Measurements from ENCODE around the gene MTCH1. TPM values are rescaled to one million over a fixed set of nuclear protein-coding genes. Genes with fewer than 3 reads are reported as not detected.

Gene MTCH1
- total RNA-seq, 2 experiments from 2014 or later, result 231 to 239 TPM

DNA sequence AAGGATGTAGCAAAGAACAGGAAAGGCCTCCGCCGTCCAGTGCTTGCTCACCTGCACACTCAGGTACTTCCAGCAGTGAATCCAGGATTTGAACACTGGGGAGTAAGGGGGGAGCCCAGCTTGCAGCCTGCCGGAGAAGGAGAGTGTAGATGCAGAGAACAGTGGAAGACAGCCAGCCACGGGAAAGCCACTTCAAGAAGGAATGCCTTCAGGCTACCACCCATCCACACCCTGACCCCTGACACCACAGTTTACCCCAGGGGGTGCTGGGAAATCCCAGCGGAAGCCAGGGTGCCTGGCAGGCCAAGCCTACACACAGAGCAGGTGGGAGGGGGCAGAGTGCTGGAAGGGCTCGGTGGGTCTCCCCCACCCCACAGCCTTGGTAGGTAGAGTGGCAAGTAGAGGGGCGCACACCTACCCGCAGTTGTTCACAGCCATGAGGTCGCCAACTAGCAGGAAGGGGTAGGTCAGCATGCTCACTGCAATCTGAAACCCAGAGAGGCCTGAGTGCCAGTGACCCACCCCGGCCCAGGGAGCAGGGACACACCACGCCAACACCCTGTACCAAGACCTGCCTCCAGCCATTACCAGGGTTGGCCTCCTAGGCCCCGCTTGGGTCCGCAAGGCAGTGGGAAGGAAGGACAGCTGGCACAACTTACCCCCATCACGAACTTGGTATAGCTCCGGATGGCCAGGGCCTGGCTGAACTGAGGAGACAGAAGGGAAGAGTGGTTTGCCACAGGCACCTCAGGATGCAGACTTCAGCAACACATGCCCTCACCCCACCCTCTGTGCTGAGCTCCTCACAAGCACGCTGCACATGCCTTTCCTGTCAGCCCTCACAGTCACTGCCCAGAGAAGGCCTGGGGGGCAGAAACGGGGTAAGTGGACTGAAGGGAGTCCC is 15.8 kb downstream of the MTCH1 start:
- H3K27ac ChIP-seq (ENCODE audit: low read depth in 1 of 2, low read length in 2 of 2), result no peak overlapping the region
- DNase-seq (no peak), ATAC-seq (ENCODE audit: poor library complexity) (no peak)
- no peaks in the 10 kb centered on the region for H3K27me3 ChIP-seq (ENCODE audit: control insufficient read depth in 1 of 2, insufficient read depth in 2 of 2, low read length in 2 of 2)
- H3K27me3 Mint-ChIP-seq, result no peaks in the 10 kb centered on the region
- POLR2A ChIA-PET, result interaction anchor here (1.0 to 1.1 kb wide), 2 partner anchors 16 kb away, joined by 3 read pairs; partner anchors contain the start of gene PI16
- H3K4me3 ChIP-seq (ENCODE audit: low read length), result no peak overlapping the region
- TF ChIP-seq, protein P1, sequence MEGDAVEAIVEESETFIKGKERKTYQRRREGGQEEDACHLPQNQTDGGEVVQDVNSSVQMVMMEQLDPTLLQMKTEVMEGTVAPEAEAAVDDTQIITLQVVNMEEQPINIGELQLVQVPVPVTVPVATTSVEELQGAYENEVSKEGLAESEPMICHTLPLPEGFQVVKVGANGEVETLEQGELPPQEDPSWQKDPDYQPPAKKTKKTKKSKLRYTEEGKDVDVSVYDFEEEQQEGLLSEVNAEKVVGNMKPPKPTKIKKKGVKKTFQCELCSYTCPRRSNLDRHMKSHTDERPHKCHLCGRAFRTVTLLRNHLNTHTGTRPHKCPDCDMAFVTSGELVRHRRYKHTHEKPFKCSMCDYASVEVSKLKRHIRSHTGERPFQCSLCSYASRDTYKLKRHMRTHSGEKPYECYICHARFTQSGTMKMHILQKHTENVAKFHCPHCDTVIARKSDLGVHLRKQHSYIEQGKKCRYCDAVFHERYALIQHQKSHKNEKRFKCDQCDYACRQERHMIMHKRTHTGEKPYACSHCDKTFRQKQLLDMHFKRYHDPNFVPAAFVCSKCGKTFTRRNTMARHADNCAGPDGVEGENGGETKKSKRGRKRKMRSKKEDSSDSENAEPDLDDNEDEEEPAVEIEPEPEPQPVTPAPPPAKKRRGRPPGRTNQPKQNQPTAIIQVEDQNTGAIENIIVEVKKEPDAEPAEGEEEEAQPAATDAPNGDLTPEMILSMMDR (IDR thresholded peaks at IDR 0.05), result no peak
- no peaks in the 10 kb centered on the region for H3K9me3 Mint-ChIP-seq
- intact Hi-C loops (cut with DNase I, micrococcal nuclease), result no loop called here
- H3K36me3 ChIP-seq (ENCODE audit: insufficient read depth, low read length), result peaks cover 81% of the 10 kb centered on the region
- CTCF ChIA-PET, result no interaction called here
- H3K9me3 ChIP-seq (ENCODE audit: control insufficient read depth in 1 of 2, insufficient read depth in 1 of 2, low read length in 2 of 2), result no peaks in the 10 kb centered on the region
- peaks cover 98% of the 10 kb centered on the region for H3K36me3 Mint-ChIP-seq (ENCODE audit: low read depth)
- H3K4me1 Mint-ChIP-seq (ENCODE audit: low read depth), result peaks cover 12% of the 10 kb centered on the region
- no peaks in the 10 kb centered on the region for H3K4me1 ChIP-seq (ENCODE audit: insufficient read depth, low read length)
- no peak overlapping the region for H3K27ac Mint-ChIP-seq
- H3K4me3 Mint-ChIP-seq, result no peak overlapping the region

DNA sequence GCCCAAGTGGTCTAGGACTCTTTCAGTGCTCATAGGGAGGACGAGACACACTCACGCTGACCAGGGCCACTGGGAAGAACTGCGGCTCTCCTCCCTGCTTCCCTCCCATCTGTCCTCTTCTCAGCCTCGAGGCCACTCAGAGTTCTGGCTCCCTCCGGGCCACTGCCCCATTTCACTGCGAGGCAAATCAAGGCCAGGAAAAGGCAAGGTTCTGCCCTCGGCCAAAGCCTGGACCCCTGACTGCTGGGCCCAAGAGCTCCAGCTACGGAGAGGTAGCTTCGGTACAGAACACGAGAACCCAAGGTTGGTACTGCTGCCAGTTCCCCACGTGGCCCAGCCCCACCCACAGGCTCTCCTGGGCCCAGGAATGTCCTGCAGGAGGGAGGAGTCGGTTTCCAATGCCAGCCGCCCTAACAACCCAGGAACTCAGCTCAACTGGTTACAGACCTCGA is 16.7 kb downstream of the MTCH1 start:
- TF ChIP-seq, protein P1 (IDR thresholded peaks at IDR 0.05), result no peak
- peaks cover 20% of the 10 kb centered on the region for H3K4me1 Mint-ChIP-seq (ENCODE audit: low read depth)
- Histone ChIP-seq H3K27ac (ENCODE audit: low read depth in 1 of 2, low read length in 2 of 2) (no peak overlapping the region), H3K36me3 (ENCODE audit: insufficient read depth, low read length) (peaks cover 71% of the 10 kb centered on the region), H3K27me3 (ENCODE audit: control insufficient read depth in 1 of 2, insufficient read depth in 2 of 2, low read length in 2 of 2) (no peaks in the 10 kb centered on the region), H3K9me3 (ENCODE audit: control insufficient read depth in 1 of 2, insufficient read depth in 1 of 2, low read length in 2 of 2) (no peaks in the 10 kb centered on the region), H3K4me1 (ENCODE audit: insufficient read depth, low read length) (peaks cover 9% of the 10 kb centered on the region), H3K4me3 (ENCODE audit: low read length) (no peak overlapping the region)
- ChIA-PET CTCF (no interaction called here), POLR2A (interaction anchor here (0.6 to 1.0 kb wide), 2 partner anchors 11 to 15 kb away, joined by 3 read pairs; partner anchors contain the start of gene PI16)
- intact Hi-C loops (cut with DNase I, micrococcal nuclease), result no loop called here
- no peak overlapping the region for H3K27ac Mint-ChIP-seq
- DNase-seq, result no peak
- ATAC-seq (ENCODE audit: poor library complexity), result no peak
- H3K9me3 Mint-ChIP-seq, result no peaks in the 10 kb centered on the region
- H3K4me3 Mint-ChIP-seq, result no peak overlapping the region
- peaks cover 88% of the 10 kb centered on the region for H3K36me3 Mint-ChIP-seq (ENCODE audit: low read depth)
- no peaks in the 10 kb centered on the region for H3K27me3 Mint-ChIP-seq

DNA sequence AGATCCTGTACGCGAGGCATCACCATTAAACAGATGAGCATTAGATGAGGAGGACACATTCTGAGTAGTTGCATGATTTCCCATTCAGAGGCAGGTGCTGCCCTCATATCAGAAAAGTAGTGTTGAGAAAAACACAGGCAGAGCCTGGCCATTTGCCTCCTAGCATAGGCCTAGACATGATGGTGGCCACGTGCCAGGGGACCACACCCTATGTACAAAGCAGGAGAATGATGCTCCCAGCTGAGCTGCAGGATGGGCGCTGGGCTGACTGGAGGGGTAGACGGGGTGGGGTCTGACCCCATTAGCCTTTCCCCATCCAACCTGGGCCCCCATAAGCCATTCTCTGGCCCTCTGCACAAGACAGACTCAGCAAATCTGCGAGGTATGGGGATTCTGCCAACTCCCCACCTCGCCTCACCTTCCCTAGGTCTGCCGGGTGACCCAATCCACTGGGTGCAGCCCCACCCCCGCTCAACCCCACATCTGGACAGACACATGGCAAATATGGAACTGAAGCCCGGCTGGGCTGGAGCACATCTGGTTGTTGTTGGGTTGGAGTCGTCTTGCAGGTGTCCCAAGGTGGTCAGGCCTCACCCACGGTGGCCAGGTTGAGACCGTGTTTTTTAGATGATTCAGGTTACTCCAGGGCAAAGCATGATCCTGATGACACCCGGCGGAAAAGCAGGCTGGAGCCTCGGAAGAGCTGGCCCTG is 17.6 kb downstream of the MTCH1 start:
- H3K9me3 Mint-ChIP-seq, result no peaks in the 10 kb centered on the region
- no peaks in the 10 kb centered on the region for H3K9me3 ChIP-seq (ENCODE audit: control insufficient read depth in 1 of 2, insufficient read depth in 1 of 2, low read length in 2 of 2)
- intact Hi-C loops (cut with DNase I, micrococcal nuclease), result no loop called here
- DNase-seq (no peak), ATAC-seq (ENCODE audit: poor library complexity) (no peak)
- H3K4me1 ChIP-seq (ENCODE audit: insufficient read depth, low read length), result peaks cover 18% of the 10 kb centered on the region
- peaks cover 80% of the 10 kb centered on the region for H3K36me3 Mint-ChIP-seq (ENCODE audit: low read depth)
- H3K4me1 Mint-ChIP-seq (ENCODE audit: low read depth), result peaks cover 29% of the 10 kb centered on the region
- no peaks in the 10 kb centered on the region for H3K27me3 ChIP-seq (ENCODE audit: control insufficient read depth in 1 of 2, insufficient read depth in 2 of 2, low read length in 2 of 2)
- H3K4me3 ChIP-seq (ENCODE audit: low read length), result no peak overlapping the region
- H3K27ac Mint-ChIP-seq, result no peak overlapping the region
- peaks cover 63% of the 10 kb centered on the region for H3K36me3 ChIP-seq (ENCODE audit: insufficient read depth, low read length)
- H3K27me3 Mint-ChIP-seq, result no peaks in the 10 kb centered on the region
- H3K27ac ChIP-seq (ENCODE audit: low read depth in 1 of 2, low read length in 2 of 2), result no peak overlapping the region
- no peak overlapping the region for H3K4me3 Mint-ChIP-seq
- CTCF ChIA-PET, result no interaction called here
- TF ChIP-seq, protein P1 (IDR thresholded peaks at IDR 0.05), result no peak
- POLR2A ChIA-PET, result interaction anchor here (3.1 kb wide), 1 partner anchor 13 kb away, joined by 19 read pairs; the partner anchor contains the start of gene PI16

All from CD4-positive, alpha-beta T cell (primary cell).